Esophagus muscularis mucosa (tissue), 4 donors: ENCODE results near the gene LATS1. TPM values are rescaled to one million over a fixed set of nuclear protein-coding genes. Genes with fewer than 3 reads are reported as not detected.
"Not testable (repeated sequence)": the region's sequence is repeated elsewhere in the genome, so short reads cannot be mapped to it uniquely, and the experiment has no call there.

Experiments used
- DNase-seq: peaks from one replicate; pipeline ENCODE4 v3.0.0-alpha.2; 2017; ENCODE audit errors: extremely low spot score
- H3K27ac ChIP-seq, 4 donors: fragments of 200-600 bp; sonication (generic); replicated peaks in 1 of 4; 1 replicate in 3 of 4; 2 replicates in 1 of 4; pipeline ENCODE4 v1.5.1; 2016 to 2019; ENCODE audit warnings: mild to moderate bottlenecking in 1 of 4
- H3K27me3 ChIP-seq, 4 donors: fragments of 200-600 bp; sonication (generic); one replicate each; pipeline versions ENCODE4 v1.5.1 to v1.6.0; 2016 to 2019
- H3K36me3 ChIP-seq, 4 donors: fragments of 200-600 bp; sonication (generic); one replicate each; pipeline ENCODE4 v1.5.1; 2016 to 2019
- H3K4me1 ChIP-seq, 4 donors: fragments of 200-600 bp; sonication (generic); one replicate each; pipeline ENCODE4 v1.5.1; 2016 to 2019
- H3K4me3 ChIP-seq, 4 donors: fragments of 200-600 bp; sonication (generic); 1 replicate in 2 of 4; 2 replicates in 2 of 4; pipeline ENCODE4 v1.5.1; 2016 to 2019; ENCODE audit warnings: mild to moderate bottlenecking in 4 of 4, moderate library complexity in 1 of 4
- H3K9me3 ChIP-seq, 4 donors: fragments of 200-600 bp; sonication (generic); 1 replicate in 3 of 4; 2 replicates in 1 of 4; pipeline ENCODE4 v1.5.1; 2016 to 2019
- CTCF ChIP-seq, 3 experiments: fragments of 200-600 bp in 2 of 3; fragments of 450-650 bp in 1 of 3; sonication (generic) in 2 of 3; IDR thresholded peaks; one replicate each; pipeline ENCODE4 v1.5.1; 2017 to 2019; ENCODE audit warnings: antibody characterized with exemption in 3 of 3, mild to moderate bottlenecking in 2 of 3, moderate library complexity in 1 of 3
- EP300 ChIP-seq: sonication (generic); formaldehyde crosslinking; IDR thresholded peaks from one replicate; pipeline ENCODE4 v1.6.1; 2017; ENCODE audit warnings: antibody characterized with exemption
- POLR2A ChIP-seq: fragments of 450-650 bp; IDR thresholded peaks from one replicate; pipeline ENCODE4 v1.6.1; 2017; ENCODE audit warnings: antibody characterized with exemption, moderate library complexity, mild to moderate bottlenecking, low read depth
- POLR2AphosphoS5 ChIP-seq, 2 donors: sonication (generic); formaldehyde crosslinking; IDR thresholded peaks; one replicate each; pipeline ENCODE4 v1.6.1; 2017; ENCODE audit warnings: antibody characterized with exemption in 2 of 2
- WGBS: methylation state at CpG from one replicate; pipeline ENCODE4 v1.1.5; 2018; 5-methylcytosine and 5-hydroxymethylcytosine counted together
- intact Hi-C: fragments of 100-400 bp; cut with DNase I; formaldehyde crosslinking; loops from one replicate; pipeline ENCODE4 v1.15.1; 2023
- total RNA-seq, 4 donors: library from RNA; depleted of rRNA; stranded (reverse); fragments of >200 nt; gene quantifications; one replicate each; pipeline versions ENCODE4 v1.1.0 to v1.2.1, GENCODE V29; 2016

Gene LATS1
- total RNA-seq, 4 donors from 2014 or later: 27.0 to 33.6 (median 30.1) TPM

- TF ChIP-seq POLR2A (no peak), POLR2AphosphoS5 (IDR thresholded peaks at IDR 0.05) (no peak), CTCF (IDR thresholded peaks at IDR 0.05) (no peak), EP300 (no peak)
- Histone ChIP-seq H3K4me1 (peaks cover 0 to 12% (median 5%) of the 10 kb centered on the region in 4 donors), H3K27ac (no peak overlapping the region), H3K9me3 (no peaks in the 10 kb centered on the region), H3K4me3 (no peak overlapping the region), H3K27me3 (no peaks in the 10 kb centered on the region), H3K36me3 (peaks cover 18 to 52% (median 35%) of the 10 kb centered on the region in 4 donors)
- intact Hi-C loops: no loop called here
- WGBS: 59% methylated on average over 1 of the region's 1 CpG
- no peak for DNase-seq
Observed at GRCh38 chr6:149680503-149680902, 37.4 kb downstream of the LATS1 start.

- H3K27ac ChIP-seq, H3K4me1 ChIP-seq, H3K27me3 ChIP-seq, H3K4me3 ChIP-seq, H3K9me3 ChIP-seq, DNase-seq, intact Hi-C loops: not testable (repeated sequence)
- peaks cover 53 to 90% (median 78%) of the 10 kb centered on the region in 4 donors for H3K36me3 ChIP-seq
Observed at GRCh38 chr6:149672265-149672664, 45.6 kb downstream of the LATS1 start.

DNA sequence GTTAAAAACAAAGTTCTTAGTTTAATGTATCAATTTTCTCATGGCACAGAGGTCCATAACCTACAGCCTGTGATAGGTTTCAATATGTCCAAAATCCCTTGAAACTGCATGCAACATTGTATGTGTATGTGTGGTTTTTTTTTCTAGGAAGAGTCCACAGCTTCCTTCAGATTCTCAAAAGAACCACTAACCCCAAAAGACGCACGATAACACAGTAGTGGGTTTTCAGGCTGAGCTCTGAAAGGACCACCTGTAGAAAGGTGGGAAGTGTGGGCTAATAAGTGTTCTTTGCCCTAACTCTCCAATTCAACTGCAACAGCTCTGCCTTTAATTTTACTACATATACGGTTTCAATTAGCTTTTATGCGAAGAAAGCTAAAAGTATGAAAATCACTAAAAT lies 57.9 kb downstream of the LATS1 start:
- TF ChIP-seq POLR2AphosphoS5 (IDR thresholded peaks at IDR 0.05): no peak
- TF ChIP-seq CTCF (IDR thresholded peaks at IDR 0.05): no peak
- no peak for TF ChIP-seq POLR2A
- no peak for TF ChIP-seq EP300
- peaks cover 4 to 75% (median 54%) of the 10 kb centered on the region in 4 donors for H3K36me3 ChIP-seq
- no peak overlapping the region for H3K27ac ChIP-seq
- H3K4me1 ChIP-seq: no peaks in the 10 kb centered on the region
- H3K9me3 ChIP-seq: no peaks in the 10 kb centered on the region
- no peak overlapping the region for H3K4me3 ChIP-seq
- no peaks in the 10 kb centered on the region for H3K27me3 ChIP-seq
- no peak for DNase-seq
- intact Hi-C loops: no loop called here
- 95% methylated on average over 4 of the region's 4 CpGs for WGBS

- Histone ChIP-seq H3K4me3 (no peak overlapping the region), H3K4me1 (no peaks in the 10 kb centered on the region), H3K27me3 (no peaks in the 10 kb centered on the region), H3K27ac (no peak overlapping the region), H3K9me3 (no peaks in the 10 kb centered on the region), H3K36me3 (peaks cover 0 to 49% (median 30%) of the 10 kb centered on the region in 4 donors)
- no peak for DNase-seq
- TF ChIP-seq POLR2AphosphoS5 (IDR thresholded peaks at IDR 0.05): no peak
- TF ChIP-seq EP300: no peak
- no peak for TF ChIP-seq POLR2A
- TF ChIP-seq CTCF (IDR thresholded peaks at IDR 0.05): no peak
- WGBS: 97% methylated on average over 5 of the region's 5 CpGs
- intact Hi-C loops: no loop called here
Observed at GRCh38 chr6:149657441-149657840, 60.5 kb downstream of the LATS1 start.

DNA sequence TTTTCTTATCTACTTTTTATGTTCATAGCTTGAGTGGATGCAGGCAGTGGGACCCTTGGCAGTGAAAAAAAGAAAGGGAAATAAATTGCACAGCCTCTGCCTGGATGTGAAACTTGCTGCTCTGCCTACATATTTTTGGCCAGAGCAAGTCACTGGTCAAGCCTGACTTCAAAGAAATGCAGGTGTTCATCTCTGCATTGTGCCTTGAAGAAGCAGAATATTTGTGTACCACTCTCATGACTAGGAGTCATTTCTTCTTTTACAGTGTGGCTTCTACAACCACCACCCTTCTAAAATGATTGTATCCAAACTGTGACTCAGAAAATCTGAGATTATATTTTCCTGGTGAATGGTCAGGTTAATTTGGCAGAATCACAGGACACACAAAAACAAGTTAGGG lies 66.8 kb downstream of the LATS1 start:
- intact Hi-C loops: no loop called here
- Histone ChIP-seq H3K4me1 (peaks cover 5 to 28% (median 20%) of the 10 kb centered on the region in 4 donors), H3K36me3 (no peaks in the 10 kb centered on the region), H3K4me3 (no peak overlapping the region), H3K27ac (no peak overlapping the region), H3K9me3 (no peaks in the 10 kb centered on the region), H3K27me3 (no peaks in the 10 kb centered on the region)
- DNase-seq: no peak
- no peak for TF ChIP-seq POLR2A
- no peak for TF ChIP-seq EP300
- no peak for TF ChIP-seq CTCF (IDR thresholded peaks at IDR 0.05)
- TF ChIP-seq POLR2AphosphoS5 (IDR thresholded peaks at IDR 0.05): no peak
